Right cardiac atrium (tissue), 5 donors: ENCODE measurements around the gene MYO10. TPM values are rescaled to one million over a fixed set of nuclear protein-coding genes. Genes with fewer than 3 reads are reported as not detected.
A peak's percentile ranks its signal among the peaks of the same experiment; 100 is the strongest.
"Not testable (repeated sequence)": the region's sequence is repeated elsewhere in the genome, so short reads cannot be mapped to it uniquely, and the experiment has no call there.

Experiments used
- ATAC-seq, 2 donors: fragments of 200-7000 bp; cut with Tn5 transposase; one replicate each; pipeline versions ENCODE4 v1.8.0 to v1.9.1; 2020; ENCODE audit warnings: moderate library complexity in 2 of 2, mild to moderate bottlenecking in 1 of 2
- DNase-seq, 3 donors: peaks; one replicate each; pipeline ENCODE4 v3.0.0-alpha.2; 2020
- H3K27ac ChIP-seq: one replicate; pipeline ENCODE4 v1.5.1; 2013; ENCODE audit warnings: mild to moderate bottlenecking, low read length, control low read depth, moderate library complexity
- H3K27me3 ChIP-seq: one replicate; pipeline ENCODE4 v1.6.1; 2013; ENCODE audit not compliant: control insufficient read depth, insufficient read depth
- H3K4me1 ChIP-seq: one replicate; pipeline ENCODE4 v1.6.1; 2013; ENCODE audit warnings: low read length; ENCODE audit not compliant: control insufficient read depth, insufficient read depth
- H3K4me3 ChIP-seq: one replicate; pipeline ENCODE4 v1.5.1; 2013; ENCODE audit warnings: low read length, control low read depth
- H3K9me3 ChIP-seq: one replicate; pipeline ENCODE4 v1.6.1; 2013; ENCODE audit warnings: low read length; ENCODE audit not compliant: control insufficient read depth
- WGBS: extraction: QIAGEN DNeasy Blood & Tissue Kit; methylation state at CpG from one replicate; pipeline ENCODE4 v1.1.7; 2013; 5-methylcytosine and 5-hydroxymethylcytosine counted together
- intact Hi-C, 4 donors: fragments of 100-400 bp; cut with DNase I; formaldehyde crosslinking; loops; one replicate each; pipeline versions ENCODE4 v1.11.0 to v1.14.0; 2022 to 2023
- polyA plus RNA-seq: library from polyadenylated mRNA; stranded (reverse); fragments of 200-250 nt; gene quantifications from one replicate; pipeline ENCODE4 v1.2.3, GENCODE V29; 2013
- total RNA-seq, 4 donors: library from RNA; stranded (reverse); fragmentation: NEBNext Ultra II Directional; extraction: Animal tissue kit (Norgen Biotek cat#: 25700); gene quantifications; one replicate each; pipeline ENCODE4 v1.2.1, GENCODE V29; 2021
- donor health status: healthy with polysubstance abuse.
- donor health status: DM: no; HTN: yes; CAD: no.
- donor health status: DM: no; HTN: no; CAD: no.
- donor health status: DM: no; HTN: yes; CAD: no; lungs with severe emphysema.
- donor health status: DM: yes; HTN: yes; CAD: no.

The MYO10 gene
- total and polyA plus RNA-seq, 5 donors: 2.1 to 4.3 (median 3.1) TPM

- 94% methylated on average over 1 of the region's 1 CpG for WGBS
- H3K27me3 ChIP-seq, ATAC-seq, DNase-seq, H3K4me1 ChIP-seq, intact Hi-C loops, H3K27ac ChIP-seq, H3K4me3 ChIP-seq, H3K9me3 ChIP-seq: not testable (repeated sequence)
Measured at GRCh38 chr5:16874424-16874823, 61.7 kb downstream of the MYO10 start.

- Histone ChIP-seq H3K4me1 (peaks cover 3% of the 10 kb centered on the region), H3K27me3 (no peaks in the 10 kb centered on the region), H3K27ac (no peak overlapping the region), H3K9me3 (no peaks in the 10 kb centered on the region), H3K4me3 (no peak overlapping the region)
- DNase-seq: no peak
- 86% methylated on average over 4 of the region's 4 CpGs for whole genome bisulfite sequencing
- no peak for ATAC-seq
- intact Hi-C loops: no loop called here
Measured at GRCh38 chr5:16871746-16872339, 64.2 kb downstream of the MYO10 start.

GRCh38 chr5:16870878-16871277 is 65.2 kb downstream of the MYO10 start:
- DNase-seq (no peak), ATAC-seq (no peak)
- intact Hi-C loops: no loop called here
- no peak overlapping the region for H3K27ac ChIP-seq
- WGBS: 73% methylated on average over 1 of the region's 1 CpG
- no peaks in the 10 kb centered on the region for H3K27me3 ChIP-seq
- H3K9me3 ChIP-seq: no peaks in the 10 kb centered on the region
- H3K4me3 ChIP-seq: no peak overlapping the region
- peaks cover 3% of the 10 kb centered on the region for H3K4me1 ChIP-seq

GRCh38 chr5:16869821-16870796 is 66.0 kb downstream of the MYO10 start:
- Histone ChIP-seq H3K9me3 (no peaks in the 10 kb centered on the region), H3K27ac (no peak overlapping the region), H3K4me1 (peaks cover 3% of the 10 kb centered on the region), H3K4me3 (no peak overlapping the region), H3K27me3 (no peaks in the 10 kb centered on the region)
- intact Hi-C loops: no loop called here
- 94% methylated on average over 15 of the region's 15 CpGs for WGBS
- ATAC-seq (no peak), DNase-seq (no peak)

- H3K27me3 ChIP-seq: no peaks in the 10 kb centered on the region
- H3K27ac ChIP-seq: no peak overlapping the region
- ATAC-seq (no peak), DNase-seq (no peak)
- WGBS: 85% methylated on average over 3 of the region's 3 CpGs
- intact Hi-C loops: no loop called here
- peaks cover 3% of the 10 kb centered on the region for H3K4me1 ChIP-seq
- peaks cover 2% of the 10 kb centered on the region for H3K9me3 ChIP-seq
- no peak overlapping the region for H3K4me3 ChIP-seq
Measured at GRCh38 chr5:16867577-16867953, 68.5 kb downstream of the MYO10 start.

- peaks cover 2% of the 10 kb centered on the region for H3K9me3 ChIP-seq
- ATAC-seq (peak; percentile 42 to 64), DNase-seq (no peak)
- WGBS: 57% methylated on average over 17 of the region's 17 CpGs
- H3K27ac ChIP-seq: no peak overlapping the region
- H3K4me1 ChIP-seq: peaks cover 3% of the 10 kb centered on the region
- intact Hi-C loops: no loop called here
- no peaks in the 10 kb centered on the region for H3K27me3 ChIP-seq
- no peak overlapping the region for H3K4me3 ChIP-seq
Measured at GRCh38 chr5:16866795-16867576, 69.1 kb downstream of the MYO10 start.

- DNase-seq (no peak), ATAC-seq (no peak)
- no peak overlapping the region for H3K4me3 ChIP-seq
- intact Hi-C loops: no loop called here
- H3K27me3 ChIP-seq: no peaks in the 10 kb centered on the region
- WGBS: 80% methylated on average over 4 of the region's 4 CpGs
- no peak overlapping the region for H3K27ac ChIP-seq
- H3K4me1 ChIP-seq: peaks cover 3% of the 10 kb centered on the region
- peaks cover 2% of the 10 kb centered on the region for H3K9me3 ChIP-seq
Measured at GRCh38 chr5:16866273-16866672, 69.8 kb downstream of the MYO10 start.

GRCh38 chr5:16865151-16865550 is 70.9 kb downstream of the MYO10 start:
- no peak for DNase-seq
- H3K27me3 ChIP-seq: no peaks in the 10 kb centered on the region
- no peak overlapping the region for H3K27ac ChIP-seq
- peaks cover 2% of the 10 kb centered on the region for H3K9me3 ChIP-seq
- intact Hi-C loops: no loop called here
- peaks cover 3% of the 10 kb centered on the region for H3K4me1 ChIP-seq
- ATAC-seq: no peak
- no peak overlapping the region for H3K4me3 ChIP-seq
- 67% methylated on average over 8 of the region's 8 CpGs for WGBS

GRCh38 chr5:16864631-16865131 is 71.4 kb downstream of the MYO10 start:
- ATAC-seq: no peak
- Histone ChIP-seq H3K27me3 (no peaks in the 10 kb centered on the region), H3K4me1 (peaks cover 3% of the 10 kb centered on the region), H3K9me3 (peaks cover 2% of the 10 kb centered on the region), H3K4me3 (no peak overlapping the region), H3K27ac (no peak overlapping the region)
- 59% methylated on average over 4 of the region's 4 CpGs for WGBS
- no peak for DNase-seq
- intact Hi-C loops: no loop called here

- Histone ChIP-seq H3K4me3 (no peak overlapping the region), H3K27me3 (no peaks in the 10 kb centered on the region), H3K4me1 (peaks cover 3% of the 10 kb centered on the region), H3K27ac (no peak overlapping the region), H3K9me3 (peaks cover 2% of the 10 kb centered on the region)
- WGBS: 91% methylated on average over 5 of the region's 5 CpGs
- ATAC-seq (no peak), DNase-seq (no peak)
- intact Hi-C loops: no loop called here
Measured at GRCh38 chr5:16863469-16863946, 72.6 kb downstream of the MYO10 start.
